ENCODE results near the gene SHFL. TPM values are rescaled to one million over a fixed set of nuclear protein-coding genes. Genes with fewer than 3 reads are reported as not detected.
A peak's percentile ranks its signal among the peaks of the same experiment; 100 is the strongest.

The SHFL gene
- total RNA-seq, 4 donors from 2014 or later, result 17.4 to 34.9 (median 26.1) TPM

DNA sequence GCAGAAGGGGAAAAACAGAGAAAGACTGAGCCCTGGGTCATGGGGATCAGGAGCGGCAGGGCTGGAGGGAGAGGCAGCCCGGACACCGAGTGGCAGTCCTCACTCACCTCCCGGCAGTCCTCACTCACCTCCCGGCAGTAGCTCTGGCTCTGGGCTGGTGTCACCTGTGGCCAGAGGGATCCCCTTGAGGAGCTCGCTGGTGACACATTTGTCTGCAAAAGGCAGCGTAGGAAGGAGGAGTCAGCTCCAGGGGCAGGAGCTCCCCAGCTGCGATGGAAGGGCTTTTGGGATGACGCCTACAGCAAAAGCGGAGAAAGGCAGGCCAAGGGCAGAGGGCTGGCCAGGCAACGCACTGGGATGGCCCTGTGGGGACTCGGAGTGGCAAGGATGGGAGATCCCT, 32.8 kb downstream of the SHFL start:
- TF ChIP-seq POLR2AphosphoS5 (IDR thresholded peaks at IDR 0.05), result no peak
- TF ChIP-seq, protein P1, sequence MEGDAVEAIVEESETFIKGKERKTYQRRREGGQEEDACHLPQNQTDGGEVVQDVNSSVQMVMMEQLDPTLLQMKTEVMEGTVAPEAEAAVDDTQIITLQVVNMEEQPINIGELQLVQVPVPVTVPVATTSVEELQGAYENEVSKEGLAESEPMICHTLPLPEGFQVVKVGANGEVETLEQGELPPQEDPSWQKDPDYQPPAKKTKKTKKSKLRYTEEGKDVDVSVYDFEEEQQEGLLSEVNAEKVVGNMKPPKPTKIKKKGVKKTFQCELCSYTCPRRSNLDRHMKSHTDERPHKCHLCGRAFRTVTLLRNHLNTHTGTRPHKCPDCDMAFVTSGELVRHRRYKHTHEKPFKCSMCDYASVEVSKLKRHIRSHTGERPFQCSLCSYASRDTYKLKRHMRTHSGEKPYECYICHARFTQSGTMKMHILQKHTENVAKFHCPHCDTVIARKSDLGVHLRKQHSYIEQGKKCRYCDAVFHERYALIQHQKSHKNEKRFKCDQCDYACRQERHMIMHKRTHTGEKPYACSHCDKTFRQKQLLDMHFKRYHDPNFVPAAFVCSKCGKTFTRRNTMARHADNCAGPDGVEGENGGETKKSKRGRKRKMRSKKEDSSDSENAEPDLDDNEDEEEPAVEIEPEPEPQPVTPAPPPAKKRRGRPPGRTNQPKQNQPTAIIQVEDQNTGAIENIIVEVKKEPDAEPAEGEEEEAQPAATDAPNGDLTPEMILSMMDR (IDR thresholded peaks at IDR 0.05), result no peak
- TF ChIP-seq EP300 (IDR thresholded peaks at IDR 0.05), result no peak
- H3K9me3 ChIP-seq, result no peaks in the 10 kb centered on the region
- H3K36me3 ChIP-seq, result peaks cover 29 to 49% (median 48%) of the 10 kb centered on the region in 4 donors
- H3K4me1 ChIP-seq, result peaks cover 18 to 40% (median 34%) of the 10 kb centered on the region in 4 donors
- peak overlapping the region; percentile 74 to 88 (median 82) for H3K27ac ChIP-seq (replicated peaks in 1 of 4)
- intact Hi-C loops (cut with DNase I), result no loop called here
- 10% methylated on average over 6 of the region's 12 CpGs for WGBS
- H3K27me3 ChIP-seq, result no peaks in the 10 kb centered on the region
- DNase-seq (ENCODE audit: extremely low spot score), result no peak
- peak overlapping the region; percentile 61 to 94 (median 90) for H3K4me3 ChIP-seq

DNA sequence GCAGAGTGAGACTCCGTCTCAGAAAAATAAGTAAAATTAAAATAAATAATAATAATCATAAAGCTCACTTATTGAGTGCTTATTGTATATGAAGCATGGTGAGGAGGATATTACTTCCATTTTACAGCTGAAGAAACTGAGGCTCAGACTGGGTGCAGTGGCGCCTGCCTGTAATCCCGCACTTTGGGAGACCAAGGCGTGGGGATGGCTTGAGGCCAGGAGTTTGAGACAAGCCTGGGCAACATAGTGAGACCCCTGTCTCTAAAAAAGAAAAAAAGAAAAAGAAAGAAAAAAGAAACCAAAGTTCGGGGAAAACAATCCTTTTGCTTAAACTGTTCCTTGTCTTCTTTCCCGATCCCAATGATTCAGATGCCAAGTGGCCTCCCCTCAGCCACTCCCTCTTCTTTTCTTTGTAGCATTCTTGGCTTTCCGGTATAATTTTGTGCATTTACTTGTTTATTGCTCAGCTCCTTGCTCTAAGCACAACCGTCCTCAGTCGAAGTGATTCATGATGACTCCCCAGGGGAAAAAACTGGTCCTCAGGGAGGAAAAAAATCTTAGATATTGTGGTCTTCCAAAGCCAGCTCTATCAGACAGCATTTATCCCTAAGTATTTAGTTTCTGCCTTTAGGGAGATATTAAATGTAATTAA, 34.5 kb downstream of the SHFL start:
- peaks cover 24 to 34% (median 31%) of the 10 kb centered on the region in 4 donors for H3K36me3 ChIP-seq
- DNase-seq (ENCODE audit: extremely low spot score), result no peak
- intact Hi-C loops (cut with DNase I), result no loop called here
- 76% methylated on average over 9 of the region's 9 CpGs for whole genome bisulfite sequencing
- TF ChIP-seq EP300 (IDR thresholded peaks at IDR 0.05) (no peak), POLR2A (IDR thresholded peaks at IDR 0.05; ENCODE audit: low read depth) (no peak), POLR2AphosphoS5 (IDR thresholded peaks at IDR 0.05) (no peak)
- TF ChIP-seq, protein P1 (IDR thresholded peaks at IDR 0.05), result no peak
- no peaks in the 10 kb centered on the region for H3K9me3 ChIP-seq
- peak overlapping the region in 3 of 4 donors; percentile 44 to 88 (median 83) for H3K27ac ChIP-seq (replicated peaks in 1 of 4)
- H3K4me3 ChIP-seq, result peak overlapping the region in 3 of 4 donors; percentile 87 to 94 (median 93)
- no peaks in the 10 kb centered on the region for H3K27me3 ChIP-seq
- peaks cover 18 to 39% (median 33%) of the 10 kb centered on the region in 4 donors for H3K4me1 ChIP-seq

DNA sequence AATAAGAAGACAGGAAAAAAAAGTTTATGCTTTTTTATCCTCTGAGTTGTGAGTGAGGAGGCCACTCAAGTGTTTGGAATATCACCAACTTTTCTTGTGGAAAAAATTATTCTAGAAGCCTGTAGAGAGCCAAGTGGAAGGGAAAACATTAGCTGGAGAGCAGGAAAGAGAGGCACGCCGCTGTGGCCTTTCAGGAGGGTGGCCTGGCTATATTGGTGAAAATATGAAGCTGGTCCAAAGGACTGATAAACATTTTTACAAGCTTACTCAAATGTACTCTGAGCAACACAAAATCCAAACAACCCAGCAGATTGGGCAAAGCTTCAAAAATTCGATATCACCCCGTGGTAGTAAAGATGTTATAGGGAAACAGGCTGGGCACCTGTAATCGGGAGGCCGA, 35.9 kb downstream of the SHFL start:
- intact Hi-C loops (cut with DNase I), result no loop called here
- 59% methylated on average over 6 of the region's 6 CpGs for WGBS
- Histone ChIP-seq H3K4me1 (peaks cover 18 to 39% (median 33%) of the 10 kb centered on the region in 4 donors), H3K27me3 (no peaks in the 10 kb centered on the region), H3K27ac (replicated peaks in 1 of 4) (peak overlapping the region in 3 of 4 donors; percentile 44 to 88 (median 65)), H3K36me3 (peaks cover 11 to 20% (median 18%) of the 10 kb centered on the region in 4 donors), H3K9me3 (no peaks in the 10 kb centered on the region), H3K4me3 (no peak overlapping the region)
- DNase-seq (ENCODE audit: extremely low spot score), result no peak
- TF ChIP-seq EP300 (IDR thresholded peaks at IDR 0.05) (no peak), POLR2AphosphoS5 (IDR thresholded peaks at IDR 0.05) (no peak), POLR2A (IDR thresholded peaks at IDR 0.05; ENCODE audit: low read depth) (no peak)
- TF ChIP-seq, protein P1 (IDR thresholded peaks at IDR 0.05), result no peak

DNA sequence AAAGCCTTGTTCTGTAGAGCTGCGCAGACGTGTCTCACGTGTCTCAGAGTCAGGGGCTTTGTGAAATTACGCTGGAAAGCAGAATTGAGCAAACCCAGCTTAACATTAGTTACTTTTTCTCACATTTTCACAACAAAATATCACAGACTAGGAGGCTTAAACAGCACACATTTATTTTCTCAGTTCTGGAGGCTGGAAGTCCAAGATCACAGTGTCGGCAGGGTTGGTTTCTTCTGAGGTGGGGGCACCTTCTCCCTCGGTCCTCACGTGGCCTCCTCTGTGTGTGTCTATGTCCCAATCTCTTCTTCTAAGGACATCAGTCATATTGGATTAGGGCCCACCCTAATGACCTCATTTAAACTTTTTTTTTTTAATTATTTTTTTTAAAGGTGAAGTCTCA, 38.3 kb downstream of the SHFL start:
- no peaks in the 10 kb centered on the region for H3K9me3 ChIP-seq
- no peaks in the 10 kb centered on the region for H3K27me3 ChIP-seq
- peaks cover 0 to 12% (median 9%) of the 10 kb centered on the region in 4 donors for H3K36me3 ChIP-seq
- DNase-seq (ENCODE audit: extremely low spot score), result no peak
- TF ChIP-seq POLR2A (IDR thresholded peaks at IDR 0.05; ENCODE audit: low read depth) (no peak), EP300 (IDR thresholded peaks at IDR 0.05) (no peak), POLR2AphosphoS5 (IDR thresholded peaks at IDR 0.05) (no peak)
- TF ChIP-seq, protein P1 (IDR thresholded peaks at IDR 0.05), result no peak
- no peak overlapping the region for H3K4me3 ChIP-seq
- WGBS, result 98% methylated on average over 7 of the region's 7 CpGs
- H3K4me1 ChIP-seq, result peaks cover 5 to 20% (median 13%) of the 10 kb centered on the region in 4 donors
- H3K27ac ChIP-seq (replicated peaks in 1 of 4), result no peak overlapping the region
- intact Hi-C loops (cut with DNase I), result no loop called here

All from esophagus muscularis mucosa (tissue), 4 donors.